ENCODE results near the gene LLGL1.

LLGL1 gene

DNA sequence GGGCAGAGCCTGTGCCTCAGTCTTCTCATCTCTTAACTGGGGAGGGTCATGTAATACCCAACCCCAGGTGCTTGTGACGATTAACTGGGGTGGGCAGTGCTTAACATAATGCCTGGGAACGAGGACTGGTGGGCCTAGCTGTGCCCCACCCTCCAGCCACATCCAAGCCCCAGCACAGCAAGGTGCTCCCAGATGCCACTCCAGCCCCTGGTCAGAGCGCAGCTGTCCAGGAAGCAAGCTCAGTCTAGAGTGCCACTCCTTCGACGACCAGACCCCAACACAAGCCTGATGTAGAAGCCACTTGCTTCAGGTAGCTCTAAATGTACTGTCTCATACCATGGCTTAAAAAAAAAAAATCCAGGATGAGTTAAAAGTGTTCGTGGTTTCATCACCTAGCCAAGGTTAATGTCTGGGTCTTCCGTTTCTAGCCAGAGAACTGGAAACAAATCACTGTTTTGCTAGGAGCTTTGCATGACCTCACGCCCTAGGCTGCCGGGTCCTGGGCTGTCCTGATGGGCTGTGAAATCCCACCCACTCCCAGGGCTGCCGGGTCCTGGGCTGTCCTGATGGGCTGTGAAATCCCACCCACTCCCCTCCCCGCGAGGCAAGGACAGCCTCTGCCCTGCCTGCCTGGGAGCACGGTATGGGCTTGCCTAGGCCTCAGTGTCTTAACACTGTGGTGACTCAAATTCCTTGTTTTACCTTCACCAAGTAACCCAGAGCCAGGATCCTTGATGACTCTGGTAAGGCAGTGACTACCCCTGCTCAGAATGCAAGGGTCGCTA lies 42.7 kb downstream of the LLGL1 start:
- TF ChIP-seq, protein P1, sequence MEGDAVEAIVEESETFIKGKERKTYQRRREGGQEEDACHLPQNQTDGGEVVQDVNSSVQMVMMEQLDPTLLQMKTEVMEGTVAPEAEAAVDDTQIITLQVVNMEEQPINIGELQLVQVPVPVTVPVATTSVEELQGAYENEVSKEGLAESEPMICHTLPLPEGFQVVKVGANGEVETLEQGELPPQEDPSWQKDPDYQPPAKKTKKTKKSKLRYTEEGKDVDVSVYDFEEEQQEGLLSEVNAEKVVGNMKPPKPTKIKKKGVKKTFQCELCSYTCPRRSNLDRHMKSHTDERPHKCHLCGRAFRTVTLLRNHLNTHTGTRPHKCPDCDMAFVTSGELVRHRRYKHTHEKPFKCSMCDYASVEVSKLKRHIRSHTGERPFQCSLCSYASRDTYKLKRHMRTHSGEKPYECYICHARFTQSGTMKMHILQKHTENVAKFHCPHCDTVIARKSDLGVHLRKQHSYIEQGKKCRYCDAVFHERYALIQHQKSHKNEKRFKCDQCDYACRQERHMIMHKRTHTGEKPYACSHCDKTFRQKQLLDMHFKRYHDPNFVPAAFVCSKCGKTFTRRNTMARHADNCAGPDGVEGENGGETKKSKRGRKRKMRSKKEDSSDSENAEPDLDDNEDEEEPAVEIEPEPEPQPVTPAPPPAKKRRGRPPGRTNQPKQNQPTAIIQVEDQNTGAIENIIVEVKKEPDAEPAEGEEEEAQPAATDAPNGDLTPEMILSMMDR (IDR thresholded peaks at IDR 0.05; ENCODE audit: borderline replicate concordance, insufficient read depth, low read depth, low read length): no peak
- H3K4me3 ChIP-seq (ENCODE audit: low read depth, low read length): no peak overlapping the region

DNA sequence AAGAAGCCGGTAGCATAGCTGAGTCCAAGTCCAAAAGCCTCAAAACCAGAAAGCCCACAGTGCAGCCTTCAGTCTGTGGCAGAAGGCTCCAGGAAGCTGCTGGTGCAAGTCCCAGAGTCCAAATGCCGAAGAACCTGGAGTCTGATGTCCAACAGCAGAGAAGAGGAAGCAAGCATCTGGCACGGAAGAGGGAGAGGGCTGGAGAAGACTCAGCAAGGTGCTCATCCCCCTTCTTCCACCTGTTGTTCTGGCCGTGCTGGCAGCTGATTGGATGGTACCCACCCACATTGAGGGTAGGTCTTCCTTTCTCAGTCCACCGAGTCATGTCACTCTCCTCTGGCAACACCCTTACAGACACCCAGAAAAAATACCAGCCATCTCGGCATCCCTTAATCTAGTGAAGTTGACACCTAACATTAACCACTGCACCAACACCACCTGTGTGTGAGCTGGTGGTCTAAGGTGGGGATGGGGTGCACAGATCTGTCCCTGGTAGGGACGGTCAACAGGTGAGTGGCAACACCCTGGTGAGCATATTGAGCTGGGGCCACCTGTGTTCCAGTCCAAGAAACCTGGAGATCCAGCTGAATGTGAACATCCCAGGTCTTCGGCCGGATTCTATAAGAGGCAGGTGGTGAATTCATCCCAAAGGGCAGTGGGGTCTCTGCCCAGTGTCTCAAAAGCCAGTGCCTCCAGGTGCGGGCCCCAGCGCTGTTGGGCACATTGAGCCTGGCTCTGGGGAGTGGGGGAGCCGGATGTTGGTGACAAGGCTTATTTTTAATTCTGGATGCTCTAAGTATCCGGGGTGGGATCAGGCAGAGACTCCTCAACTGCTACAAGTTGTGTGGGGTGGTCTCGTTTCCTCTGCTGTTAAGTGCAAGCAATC lies 44.9 kb downstream of the LLGL1 start:
- TF ChIP-seq, protein P1 (IDR thresholded peaks at IDR 0.05; ENCODE audit: borderline replicate concordance, insufficient read depth, low read depth, low read length): no peak
- no peak overlapping the region for H3K4me3 ChIP-seq (ENCODE audit: low read depth, low read length)

- TF ChIP-seq, protein P1 (IDR thresholded peaks at IDR 0.05; ENCODE audit: borderline replicate concordance, insufficient read depth, low read depth, low read length): no peak
- no peak overlapping the region for H3K4me3 ChIP-seq (ENCODE audit: low read depth, low read length)
Observed at GRCh38 chr17:18277076-18277475, 51.6 kb downstream of the LLGL1 start.

DNA sequence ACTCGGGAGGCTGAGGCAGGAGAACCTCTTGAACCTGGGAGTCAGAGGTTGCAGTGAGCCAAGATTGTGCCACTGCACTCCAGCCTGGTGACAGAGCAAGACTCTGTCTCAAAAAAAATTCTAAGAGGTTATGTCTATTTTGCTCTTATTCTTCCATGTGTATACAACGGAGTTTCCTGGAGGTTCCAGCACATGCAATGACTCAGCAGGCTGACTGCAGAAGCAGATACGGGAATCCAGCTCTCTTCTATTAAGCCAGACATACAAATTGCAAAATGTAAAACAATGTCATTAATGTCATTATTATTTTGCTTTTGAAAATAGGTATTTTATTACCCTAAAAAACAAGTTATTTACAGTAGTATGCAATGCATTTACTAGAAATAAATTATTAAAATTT lies 53.4 kb downstream of the LLGL1 start:
- TF ChIP-seq, protein P1 (IDR thresholded peaks at IDR 0.05; ENCODE audit: borderline replicate concordance, insufficient read depth, low read depth, low read length): no peak

DNA sequence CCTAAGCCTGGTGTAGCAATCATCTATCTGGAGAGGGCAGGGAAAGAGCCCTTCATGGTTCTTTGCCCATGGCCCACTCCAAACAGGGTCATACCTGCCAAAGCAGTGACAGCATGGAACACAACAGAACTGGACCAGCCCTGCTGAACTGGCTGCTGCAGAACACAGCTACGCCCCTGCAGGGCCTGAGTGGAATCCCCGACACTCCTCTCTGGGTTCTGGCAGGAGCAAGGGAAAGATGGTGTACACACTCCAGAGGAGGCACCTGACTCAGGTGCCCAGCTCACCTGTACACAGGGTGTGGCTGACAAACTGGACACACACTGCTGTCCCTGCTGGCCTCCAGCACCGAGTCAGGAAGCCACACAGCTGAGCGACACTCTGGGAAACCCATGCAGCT lies 54.8 kb downstream of the LLGL1 start:
- no peak overlapping the region for H3K4me3 ChIP-seq (ENCODE audit: low read depth, low read length)
- TF ChIP-seq, protein P1 (IDR thresholded peaks at IDR 0.05; ENCODE audit: borderline replicate concordance, insufficient read depth, low read depth, low read length): no peak

More for the DNA sequence above, 53.4 kb downstream of the LLGL1 start:
- no peak overlapping the region for H3K4me3 ChIP-seq (ENCODE audit: low read depth, low read length)

GRCh38 chr17:18280766-18281371 lies 55.4 kb downstream of the LLGL1 start:
- TF ChIP-seq, protein P1 (IDR thresholded peaks at IDR 0.05; ENCODE audit: borderline replicate concordance, insufficient read depth, low read depth, low read length): no peak
- no peak overlapping the region for H3K4me3 ChIP-seq (ENCODE audit: low read depth, low read length)

Measured in GM12875 (cell line).